ENCODE measurements around the gene CCDC122.
A peak's percentile ranks its signal among the peaks of the same experiment; 100 is the strongest.
"Not testable (repeated sequence)": the region's sequence is repeated elsewhere in the genome, so short reads cannot be mapped to it uniquely, and the experiment has no call there.

The CCDC122 gene

GRCh38 chr13:43876366-43876765 is 3.2 kb downstream of the CCDC122 start:
- no peak for DNase-seq

- peak; percentile 40 for DNase-seq
These were observed 4.9 kb downstream of the CCDC122 start for GRCh38 chr13:43874504-43875092.

GRCh38 chr13:43872181-43872580 is 7.4 kb downstream of the CCDC122 start:
- DNase-seq = no peak

GRCh38 chr13:43865892-43866291 is 13.6 kb downstream of the CCDC122 start:
- no peak for DNase-seq

GRCh38 chr13:43864921-43865320 is 14.6 kb downstream of the CCDC122 start:
- no peak for DNase-seq

- no peak for DNase-seq
These were observed 17.7 kb downstream of the CCDC122 start for GRCh38 chr13:43861863-43862262.

- DNase-seq = no peak
These were observed 26.6 kb downstream of the CCDC122 start for GRCh38 chr13:43852923-43853404.

- DNase-seq = peak; percentile 31
These were observed 28.7 kb downstream of the CCDC122 start for GRCh38 chr13:43850873-43851272.

GRCh38 chr13:43848001-43848649 is 31.4 kb downstream of the CCDC122 start:
- no peak for DNase-seq

GRCh38 chr13:43846496-43847158 is 32.9 kb downstream of the CCDC122 start:
- no peak for DNase-seq

- DNase-seq = no peak
These were observed 40.6 kb downstream of the CCDC122 start for GRCh38 chr13:43838909-43839308.

GRCh38 chr13:43835701-43836100 is 43.8 kb downstream of the CCDC122 start:
- peak; percentile 2 for DNase-seq

- no peak for DNase-seq
These were observed 48.5 kb downstream of the CCDC122 start for GRCh38 chr13:43831088-43831487.

GRCh38 chr13:43830497-43830881 is 49.1 kb downstream of the CCDC122 start:
- DNase-seq = no peak

GRCh38 chr13:43824656-43825055 is 54.9 kb downstream of the CCDC122 start:
- not testable (repeated sequence) for DNase-seq

GRCh38 chr13:43822969-43823368 is 56.6 kb downstream of the CCDC122 start:
- no peak for DNase-seq

- DNase-seq = no peak
These were observed 63.1 kb downstream of the CCDC122 start for GRCh38 chr13:43816401-43816889.

- no peak for DNase-seq
These were observed 64.3 kb downstream of the CCDC122 start for GRCh38 chr13:43815204-43815603.

- DNase-seq = no peak
These were observed 70.9 kb downstream of the CCDC122 start for GRCh38 chr13:43808676-43809075.

GRCh38 chr13:43805681-43806128 is 73.8 kb downstream of the CCDC122 start:
- no peak for DNase-seq

GRCh38 chr13:43805071-43805468 is 74.5 kb downstream of the CCDC122 start:
- peak; percentile 26 for DNase-seq

- DNase-seq = peak; percentile 96
These were observed 75.0 kb downstream of the CCDC122 start for GRCh38 chr13:43804461-43805070.

- no peak for DNase-seq
These were observed 77.0 kb downstream of the CCDC122 start for GRCh38 chr13:43802511-43802910.

Data from eye (tissue), 1 donor.